Breast epithelium (tissue), 3 donors: ENCODE measurements around the gene COL4A4.

Experiments used
- CTCF ChIP-seq, 3 donors: fragments of 450-650 bp; IDR thresholded peaks; one replicate each; pipeline ENCODE4 v1.5.1; 2016 to 2017; ENCODE audit warnings: antibody characterized with exemption in 3 of 3, mild to moderate bottlenecking in 3 of 3, moderate library complexity in 3 of 3
- POLR2A ChIP-seq: fragments of 450-650 bp; IDR thresholded peaks from one replicate; pipeline ENCODE4 v1.6.1; 2016; ENCODE audit warnings: antibody characterized with exemption, mild to moderate bottlenecking, moderate library complexity
- POLR2AphosphoS5 ChIP-seq, 3 donors: sonication (generic); formaldehyde crosslinking; IDR thresholded peaks; one replicate each; pipeline ENCODE4 v1.6.1; 2017; ENCODE audit warnings: antibody characterized with exemption in 3 of 3

- TF ChIP-seq CTCF (IDR thresholded peaks at IDR 0.05): no peak
- TF ChIP-seq POLR2AphosphoS5 (IDR thresholded peaks at IDR 0.05): no peak
- no peak for TF ChIP-seq POLR2A
Measured at GRCh38 chr2:227160164-227160563, 3.8 kb downstream of the COL4A4 start.
